Keratinocyte (primary cell): ENCODE measurements around the gene ABCD1. TPM values are rescaled to one million over a fixed set of nuclear protein-coding genes. Genes with fewer than 3 reads are reported as not detected.

Experiments used
- DNase-seq: peaks from one replicate; pipeline ENCODE4 v3.0.0-alpha.2; 2011; ENCODE audit warnings: low read depth, missing footprints, low spot score
- FAIRE-seq: peaks from 2 replicates; lab custom pipeline; 2011; peaks lifted over from hg19 to GRCh38; lab: Jason Lieb, UNC
- H2AFZ ChIP-seq: 2 replicates; pipeline ENCODE4 v1.6.0; 2012; ENCODE audit warnings: low read length, control low read depth, inconsistent platforms; ENCODE audit not compliant: control insufficient read depth
- H3K27ac ChIP-seq: 2 replicates; pipeline ENCODE4 v1.5.1; 2011; ENCODE audit warnings: low read length; ENCODE audit not compliant: control insufficient read depth, insufficient read depth
- H3K27me3 ChIP-seq: 3 replicates; pipeline ENCODE4 v1.6.0; 2011; ENCODE audit warnings: low read length; ENCODE audit not compliant: control insufficient read depth, insufficient read depth; ENCODE audit errors: extremely low read depth
- H3K36me3 ChIP-seq, 2 experiments: 2 replicates in 1 of 2; 3 replicates in 1 of 2; pipeline ENCODE4 v1.5.1; 2011; ENCODE audit warnings: low read length in 2 of 2, mild to moderate bottlenecking in 1 of 2; ENCODE audit not compliant: control insufficient read depth in 2 of 2, insufficient read depth in 2 of 2; ENCODE audit errors: extremely low read depth in 1 of 2
- H3K4me1 ChIP-seq: 3 replicates; pipeline ENCODE4 v1.5.1; 2011; ENCODE audit warnings: low read length; ENCODE audit not compliant: control insufficient read depth, insufficient read depth; ENCODE audit errors: extremely low read depth
- H3K4me2 ChIP-seq: 3 replicates; pipeline ENCODE4 v1.6.0; 2011; ENCODE audit warnings: low read depth, low read length; ENCODE audit not compliant: control insufficient read depth, insufficient read depth; ENCODE audit errors: extremely low read depth
- H3K4me3 ChIP-seq, 3 experiments: fragments of 200-600 bp in 1 of 3; sonication (generic) in 1 of 3; 2 replicates in 2 of 3; 3 replicates in 1 of 3; pipeline ENCODE4 v1.5.1; 2011 to 2016; ENCODE audit warnings: low read length in 3 of 3, mild to moderate bottlenecking in 3 of 3, control low read depth in 2 of 3, inconsistent platforms in 1 of 3, low read depth in 1 of 3, mixed read lengths in 1 of 3, mixed run types in 1 of 3, moderate library complexity in 1 of 3; ENCODE audit not compliant: control insufficient read depth in 2 of 3, insufficient read depth in 2 of 3; ENCODE audit errors: extremely low read depth in 1 of 3
- H3K79me2 ChIP-seq: 2 replicates; pipeline ENCODE4 v1.6.0; 2012; ENCODE audit warnings: low read length; ENCODE audit not compliant: control insufficient read depth, insufficient read depth
- H3K9ac ChIP-seq: 3 replicates; pipeline ENCODE4 v1.6.0; 2011; ENCODE audit warnings: low read length; ENCODE audit not compliant: control insufficient read depth, insufficient read depth; ENCODE audit errors: extremely low read depth
- H3K9me1 ChIP-seq: 3 replicates; pipeline ENCODE4 v1.6.0; 2011; ENCODE audit warnings: low read length; ENCODE audit not compliant: control insufficient read depth, insufficient read depth; ENCODE audit errors: extremely low read depth
- H3K9me3 ChIP-seq: 2 replicates; pipeline ENCODE4 v1.5.1; 2012; ENCODE audit warnings: low read depth, low read length; ENCODE audit not compliant: control insufficient read depth
- H4K20me1 ChIP-seq: 3 replicates; pipeline ENCODE4 v1.6.0; 2011; ENCODE audit warnings: low read length; ENCODE audit not compliant: control insufficient read depth, insufficient read depth; ENCODE audit errors: extremely low read depth
- EZH2 ChIP-seq: IDR thresholded peaks from one replicate; pipeline ENCODE4 v1.6.1; 2012; ENCODE audit warnings: inconsistent platforms, mild to moderate bottlenecking, low read length, moderate library complexity
- dilution Hi-C: fragments of 300-500 bp; cut with MboI; formaldehyde crosslinking; loops from one replicate; pipeline ENCODE4 v1.7.0; 2020; ENCODE audit warnings: low sequenced_read_pairs; ENCODE audit not compliant: extremely low pct_ligation_motif_present
- polyA plus RNA-seq, 5 experiments: library from polyadenylated mRNA; depleted of rRNA in 3 of 5; stranded (reverse) in 3 of 5; stranded (forward) in 1 of 5; unstranded in 1 of 5; fragments of >200 nt; gene quantifications; 1 replicate in 1 of 5; 2 replicates in 3 of 5; 3 replicates in 1 of 5; pipeline versions ENCODE4 v1.2.1 to v1.2.3, GENCODE V29; 2011 to 2012; ENCODE audit warnings: missing spikeins in 2 of 5, low read depth in 1 of 5, low replicate concordance in 1 of 5
- TF ChIP-seq, protein P1 (sequence below), 3 experiments: IDR thresholded peaks in 1 of 3; conservative IDR thresholded peaks in 1 of 3; optimal IDR thresholded peaks in 1 of 3; 2 replicates in 2 of 3; 3 replicates in 1 of 3; pipeline versions ENCODE3 to v1.5.1; 2011; ENCODE audit warnings: low read length in 3 of 3, mild to moderate bottlenecking in 3 of 3, moderate library complexity in 2 of 3, control low read depth in 1 of 3, inconsistent platforms in 1 of 3; ENCODE audit not compliant: insufficient read depth in 2 of 3; ENCODE audit errors: extremely low read depth in 1 of 3

The ABCD1 gene
- polyA plus RNA-seq, 1 donor (not counting 4 experiments of a cell fraction or from before 2014, with no cell fraction given): 0.81 TPM

DNA sequence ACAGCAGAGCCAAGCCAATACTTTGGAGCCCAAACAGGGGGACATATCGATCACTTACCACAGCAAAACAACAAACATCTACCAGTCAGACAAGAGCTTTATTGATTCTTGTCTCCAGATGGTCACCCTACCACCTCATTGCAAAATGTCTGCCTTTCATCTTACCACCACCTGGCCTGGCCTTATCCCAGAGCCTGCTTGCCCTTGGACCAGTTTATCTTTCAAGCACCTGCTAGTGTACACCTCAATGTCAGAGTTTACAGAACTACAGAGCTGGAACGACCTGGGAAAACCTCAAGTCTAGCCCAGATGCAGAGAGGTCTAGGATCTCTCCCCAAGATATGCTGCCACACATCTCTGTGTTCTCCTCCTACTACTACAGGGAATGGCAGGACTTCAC lies 5.0 kb upstream of the ABCD1 start:
- Histone ChIP-seq H3K27me3 (no peaks in the 10 kb centered on the region), H3K36me3 (peaks cover 7 to 13% of the 10 kb centered on the region in 2 experiments), H3K9me1 (no peaks in the 10 kb centered on the region), H3K9ac (no peak overlapping the region), H2AFZ (no peak overlapping the region), H3K9me3 (no peaks in the 10 kb centered on the region), H3K27ac (no peak overlapping the region), H3K4me1 (peaks cover 23% of the 10 kb centered on the region), H3K79me2 (peaks cover 33% of the 10 kb centered on the region), H3K4me3 (no peak overlapping the region), H3K4me2 (no peak overlapping the region), H4K20me1 (peaks cover 2% of the 10 kb centered on the region)
- no peak for FAIRE-seq
- dilution Hi-C loops: no loop called here
- DNase-seq: no peak
- TF ChIP-seq EZH2: no peak
- TF ChIP-seq, protein P1, sequence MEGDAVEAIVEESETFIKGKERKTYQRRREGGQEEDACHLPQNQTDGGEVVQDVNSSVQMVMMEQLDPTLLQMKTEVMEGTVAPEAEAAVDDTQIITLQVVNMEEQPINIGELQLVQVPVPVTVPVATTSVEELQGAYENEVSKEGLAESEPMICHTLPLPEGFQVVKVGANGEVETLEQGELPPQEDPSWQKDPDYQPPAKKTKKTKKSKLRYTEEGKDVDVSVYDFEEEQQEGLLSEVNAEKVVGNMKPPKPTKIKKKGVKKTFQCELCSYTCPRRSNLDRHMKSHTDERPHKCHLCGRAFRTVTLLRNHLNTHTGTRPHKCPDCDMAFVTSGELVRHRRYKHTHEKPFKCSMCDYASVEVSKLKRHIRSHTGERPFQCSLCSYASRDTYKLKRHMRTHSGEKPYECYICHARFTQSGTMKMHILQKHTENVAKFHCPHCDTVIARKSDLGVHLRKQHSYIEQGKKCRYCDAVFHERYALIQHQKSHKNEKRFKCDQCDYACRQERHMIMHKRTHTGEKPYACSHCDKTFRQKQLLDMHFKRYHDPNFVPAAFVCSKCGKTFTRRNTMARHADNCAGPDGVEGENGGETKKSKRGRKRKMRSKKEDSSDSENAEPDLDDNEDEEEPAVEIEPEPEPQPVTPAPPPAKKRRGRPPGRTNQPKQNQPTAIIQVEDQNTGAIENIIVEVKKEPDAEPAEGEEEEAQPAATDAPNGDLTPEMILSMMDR (optimal IDR thresholded peaks at IDR 0.05 in 1 of 3, IDR thresholded peaks at IDR 0.05 in 1 of 3, conservative IDR thresholded peaks at IDR 0.05 in 1 of 3; ENCODE audit: extremely low read depth in 1 of 3, insufficient read depth in 2 of 3, low read length in 3 of 3): no peak

DNA sequence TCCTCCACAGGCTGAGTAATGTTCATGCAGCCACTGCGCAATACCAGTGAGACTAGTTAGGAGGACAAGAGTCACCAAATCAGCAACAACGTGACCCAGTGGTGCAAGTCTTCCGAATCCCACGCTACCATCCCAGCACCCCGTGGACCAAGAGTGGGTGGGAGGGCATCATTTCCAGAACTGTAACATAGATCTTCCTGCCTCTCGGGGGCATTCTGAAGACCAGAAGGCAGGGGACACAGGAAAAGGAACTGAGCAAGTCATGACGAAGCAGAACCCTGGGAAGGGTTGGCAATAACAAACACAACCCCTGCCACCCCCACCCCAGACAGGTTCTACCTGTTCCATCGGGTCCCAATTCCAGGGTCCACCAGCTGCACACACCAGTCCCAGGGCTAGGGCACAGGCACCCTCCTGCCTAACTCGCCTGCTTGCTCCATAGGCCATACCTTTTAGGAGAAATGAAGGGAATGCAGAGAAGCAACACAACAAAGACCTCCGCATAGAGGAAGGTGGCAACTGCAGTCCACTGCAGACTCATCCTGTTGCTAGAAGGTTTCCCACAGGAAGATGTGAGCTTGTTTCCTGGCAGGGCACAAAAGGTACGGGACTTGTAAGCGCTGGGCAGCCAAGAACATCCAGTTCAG lies 1.8 kb upstream of the ABCD1 start:
- dilution Hi-C loops: no loop called here
- peaks cover 2% of the 10 kb centered on the region for H4K20me1 ChIP-seq
- H3K79me2 ChIP-seq: peaks cover 28% of the 10 kb centered on the region
- FAIRE-seq (no peak), DNase-seq (no peak)
- peaks cover 1 to 9% of the 10 kb centered on the region in 2 experiments for H3K36me3 ChIP-seq
- H3K4me2 ChIP-seq: peak overlapping the region; percentile 86
- no peaks in the 10 kb centered on the region for H3K9me1 ChIP-seq
- H3K27me3 ChIP-seq: no peaks in the 10 kb centered on the region
- no peak for TF ChIP-seq EZH2
- TF ChIP-seq, protein P1 (optimal IDR thresholded peaks at IDR 0.05 in 1 of 3, IDR thresholded peaks at IDR 0.05 in 1 of 3, conservative IDR thresholded peaks at IDR 0.05 in 1 of 3; ENCODE audit: extremely low read depth in 1 of 3, insufficient read depth in 2 of 3, low read length in 3 of 3): no peak
- H3K9me3 ChIP-seq: no peaks in the 10 kb centered on the region
- peak overlapping the region; percentile 78 for H3K9ac ChIP-seq
- no peak overlapping the region for H2AFZ ChIP-seq
- H3K27ac ChIP-seq: peak overlapping the region; percentile 82
- peak overlapping the region; percentile 63 to 83 (median 72) for H3K4me3 ChIP-seq
- H3K4me1 ChIP-seq: peaks cover 35% of the 10 kb centered on the region
